NCI-H510A treated with DMSO at 0.1 percent for 48 hours (cell line): ENCODE measurements around the gene TMEM156.

Experiments
- DNase-seq: peaks from one replicate; lab custom pipeline; 2025; lab: John Stamatoyannopoulos, UW

The TMEM156 gene, protein sequence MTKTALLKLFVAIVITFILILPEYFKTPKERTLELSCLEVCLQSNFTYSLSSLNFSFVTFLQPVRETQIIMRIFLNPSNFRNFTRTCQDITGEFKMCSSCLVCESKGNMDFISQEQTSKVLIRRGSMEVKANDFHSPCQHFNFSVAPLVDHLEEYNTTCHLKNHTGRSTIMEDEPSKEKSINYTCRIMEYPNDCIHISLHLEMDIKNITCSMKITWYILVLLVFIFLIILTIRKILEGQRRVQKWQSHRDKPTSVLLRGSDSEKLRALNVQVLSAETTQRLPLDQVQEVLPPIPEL

DNA sequence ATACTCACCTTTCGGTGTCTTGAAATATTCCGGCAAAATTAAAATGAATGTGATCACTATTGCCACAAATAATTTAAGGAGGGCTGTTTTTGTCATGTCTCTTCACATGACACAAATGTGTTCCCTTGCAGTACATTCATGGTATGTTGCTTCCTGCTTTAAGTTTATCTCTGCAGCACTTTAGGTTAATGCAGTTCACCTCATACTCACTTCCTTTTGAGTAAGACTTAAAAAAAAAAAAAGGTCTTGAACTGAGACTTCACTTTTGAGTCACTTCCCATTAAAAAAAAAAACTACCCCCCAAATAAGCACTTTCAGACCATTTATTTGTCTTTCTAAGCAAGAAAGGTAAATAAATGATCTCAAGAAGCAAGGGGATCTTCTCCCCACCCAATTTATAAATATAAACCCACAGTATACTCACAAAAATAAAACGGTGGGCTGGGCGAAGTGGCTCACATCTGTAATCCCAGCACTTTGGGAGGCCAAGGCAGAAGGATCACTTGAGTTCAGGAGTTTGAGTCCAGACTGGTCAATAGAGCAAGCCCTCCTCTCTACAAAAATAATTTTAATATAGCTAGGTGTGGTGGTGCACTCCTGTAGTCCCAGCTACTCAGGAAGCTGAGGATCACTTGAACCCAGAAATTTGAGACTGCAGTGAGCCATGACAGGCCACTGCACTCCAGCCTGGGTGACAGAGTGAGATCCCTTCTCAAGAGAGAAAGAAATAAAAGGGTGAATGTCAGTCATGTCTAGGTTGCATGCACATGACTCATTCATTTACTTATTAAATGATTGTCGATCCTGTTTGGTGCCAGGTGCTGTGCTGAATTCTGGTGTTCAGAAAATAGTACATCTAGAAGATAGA lies at the start of gene TMEM156:
Gene TMEM156 (minus strand): TSS at position 192 of the 868 bp plus-strand sequence. CDS start 96 bp downstream, at position 96.
- DNase-seq, result peak; percentile 23

DNA sequence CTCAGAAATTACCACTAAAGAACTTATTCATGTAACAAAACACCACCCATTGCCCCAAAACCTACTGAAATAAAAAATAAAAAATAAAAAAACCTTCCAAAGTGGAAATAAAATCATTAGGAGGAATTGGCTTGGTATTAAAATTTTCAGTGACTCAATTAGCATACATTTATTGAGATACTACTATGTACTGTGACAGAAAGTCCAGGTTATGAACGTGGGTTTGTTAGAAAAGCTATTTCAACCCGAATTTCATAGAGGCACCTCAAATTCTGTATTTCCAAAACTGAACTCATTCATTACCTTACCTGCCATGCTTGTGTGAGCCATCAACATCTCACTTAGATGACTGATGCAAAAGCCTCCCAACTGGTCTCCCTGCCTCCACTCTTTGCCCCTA lies 46.6 kb upstream of the TMEM156 start:
- DNase-seq, result no peak

DNA sequence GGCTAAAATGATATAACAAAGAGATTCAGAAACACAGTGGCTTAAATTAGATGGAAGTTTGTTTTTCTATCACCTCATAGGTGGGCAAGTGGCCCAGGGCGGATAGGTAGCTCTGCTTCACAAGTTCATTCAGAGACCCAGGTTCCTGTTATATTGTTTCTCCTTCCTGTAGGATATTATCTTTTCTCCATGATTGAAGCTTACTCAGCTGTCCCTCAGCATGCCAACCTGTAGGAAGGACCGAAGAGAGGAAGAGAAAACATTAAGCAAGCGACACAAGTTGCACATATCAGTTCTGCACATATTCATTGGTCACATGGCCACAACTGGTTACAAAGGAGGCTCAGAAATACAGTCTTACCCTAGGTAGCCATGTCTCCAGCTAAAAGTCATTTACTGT lies 36.7 kb upstream of the TMEM156 start:
- no peak for DNase-seq

DNA sequence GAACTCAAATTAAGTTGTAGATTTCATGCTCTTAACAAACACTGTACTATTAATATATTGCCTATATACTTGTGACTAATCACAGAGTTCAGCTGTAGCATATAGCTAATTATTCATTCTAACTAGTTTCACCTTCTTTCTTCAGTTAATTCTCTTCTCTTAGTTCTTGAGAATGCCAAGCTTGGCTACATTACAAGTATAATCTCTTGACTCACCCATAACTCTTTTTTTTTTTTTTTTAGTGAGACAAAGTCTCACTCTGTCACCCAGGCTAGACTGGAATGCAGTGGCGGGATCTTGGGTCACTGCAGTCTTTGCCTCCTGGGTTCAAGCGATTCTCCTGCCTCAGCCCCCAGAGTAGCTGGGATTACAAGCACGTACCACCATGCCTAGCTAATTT lies 35.2 kb upstream of the TMEM156 start:
- DNase-seq, result no peak

DNA sequence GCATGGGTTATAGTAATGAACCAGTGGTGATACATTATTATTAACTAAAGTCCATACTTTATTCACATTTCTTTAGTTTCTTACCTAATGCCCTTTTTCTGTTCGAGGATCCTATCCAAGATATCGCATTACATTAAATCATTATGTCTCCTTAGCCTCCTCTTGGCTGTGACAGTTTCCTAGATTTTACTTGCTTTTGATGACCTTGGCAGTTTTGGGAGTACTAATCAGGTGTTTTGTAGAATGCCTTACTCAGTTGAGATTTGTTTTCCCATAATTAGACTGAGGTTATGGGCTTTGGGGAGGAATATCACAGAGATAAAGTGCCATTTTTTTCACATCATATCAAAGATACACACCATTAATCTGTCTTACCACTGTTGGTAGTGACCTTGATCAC lies 34.8 kb upstream of the TMEM156 start:
- no peak for DNase-seq

DNA sequence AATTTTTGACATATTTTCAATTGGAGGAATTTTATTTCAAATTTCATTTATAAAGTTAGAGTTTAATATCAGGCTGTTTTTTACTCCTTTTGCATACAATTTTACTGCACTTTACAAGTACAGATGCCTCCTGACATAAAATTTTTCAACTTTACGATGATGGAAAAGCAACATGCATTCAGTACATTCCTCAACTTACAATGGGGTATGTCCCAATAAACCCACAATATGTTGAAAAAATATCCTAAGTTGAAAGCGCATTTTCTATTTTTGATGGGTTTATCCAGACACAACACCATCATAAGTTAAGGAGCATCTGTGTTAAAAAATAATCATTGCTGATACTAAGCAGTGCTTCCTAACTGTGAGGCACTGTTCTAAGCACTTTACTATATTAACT lies 34.2 kb upstream of the TMEM156 start:
- no peak for DNase-seq

DNA sequence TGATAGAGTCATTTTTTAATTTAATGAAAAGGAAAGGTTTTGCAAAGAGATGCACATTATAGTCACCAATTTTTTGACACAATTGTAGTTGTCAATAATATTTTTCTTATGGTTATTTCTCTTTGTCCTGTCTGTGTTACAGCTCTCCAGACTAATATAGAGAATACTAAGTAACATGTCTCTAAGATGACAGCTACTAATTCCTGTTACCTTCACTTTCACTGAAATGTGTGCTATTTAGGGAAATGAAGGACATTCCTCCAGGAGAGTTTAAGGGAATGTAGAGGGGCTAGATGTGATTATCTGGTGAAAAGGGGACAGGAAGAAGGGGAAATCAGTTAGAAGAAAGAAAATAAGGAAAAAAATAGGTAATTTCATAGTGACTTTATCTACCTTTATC lies 31.2 kb upstream of the TMEM156 start:
- no peak for DNase-seq

DNA sequence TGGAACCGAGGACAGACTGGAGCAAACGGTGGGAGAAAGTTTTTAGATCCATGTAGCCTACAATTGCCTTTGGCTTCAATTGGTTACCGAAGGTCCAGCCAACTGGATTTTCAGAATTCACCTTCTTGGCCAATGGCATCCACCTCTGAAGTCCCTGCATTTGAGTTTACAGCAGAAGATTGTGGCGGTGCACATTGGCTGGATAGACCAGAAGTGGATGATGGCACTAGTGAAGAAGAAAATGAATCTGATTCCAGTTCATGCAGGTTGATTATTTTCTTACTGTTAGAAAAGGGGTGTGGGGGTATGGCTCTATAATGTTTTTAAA lies 30.5 kb upstream of the TMEM156 start:
- no peak for DNase-seq

DNA sequence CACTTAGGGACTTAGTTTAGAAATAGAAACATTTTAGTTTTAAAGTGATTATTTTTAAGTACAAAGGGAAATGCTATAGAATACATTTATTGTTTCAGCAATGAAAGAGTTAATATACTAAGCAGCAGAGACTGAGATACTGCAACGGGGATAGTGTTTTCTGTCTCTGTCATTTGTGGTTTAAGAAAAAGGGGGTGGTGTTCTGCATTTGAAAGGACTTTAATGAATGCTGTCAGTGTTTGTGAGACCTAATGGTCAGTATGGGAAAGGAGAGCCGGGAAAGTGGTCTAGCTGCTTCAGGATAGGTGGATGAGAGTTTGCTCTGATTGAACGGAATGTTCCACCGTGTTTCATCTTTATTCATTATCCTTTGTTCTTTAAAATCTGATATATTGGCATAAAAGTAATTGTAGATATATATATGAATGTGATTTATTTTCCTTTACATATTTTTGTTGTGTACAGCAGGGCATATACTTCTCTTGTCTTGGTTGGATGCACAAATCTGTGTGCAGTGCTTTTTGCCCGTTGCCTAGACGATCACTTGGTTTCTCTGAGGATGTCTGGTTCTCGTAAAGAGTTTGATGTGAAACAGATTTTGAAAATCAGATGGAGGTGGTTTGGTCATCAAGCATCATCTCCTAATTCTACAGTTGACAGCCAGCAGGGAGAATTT lies 30.0 kb upstream of the TMEM156 start, which contains the start of gene KLHL5:
Gene KLHL5 (plus strand): TSS at position 139 of the 676 bp plus-strand sequence. CDS start 421 bp downstream, at position 560.
- no peak for DNase-seq

DNA sequence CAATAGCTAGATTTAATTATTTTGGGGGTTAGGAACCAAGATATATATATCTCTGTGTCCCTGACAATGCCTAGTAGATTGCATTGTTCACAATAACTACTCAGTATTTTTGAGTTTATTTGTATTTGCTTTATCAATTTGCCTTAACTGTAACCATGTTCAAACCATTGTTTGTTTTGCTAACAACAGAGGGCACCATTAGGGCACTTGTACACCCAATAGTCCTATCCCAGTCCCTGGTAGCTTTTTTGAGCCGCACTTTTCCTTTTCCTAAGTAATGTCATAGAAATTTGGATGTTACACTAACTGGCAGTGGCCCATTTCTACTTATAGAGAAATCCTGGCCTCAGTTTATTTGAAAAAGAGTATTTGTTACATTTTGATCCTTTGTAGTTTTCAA lies 29.2 kb upstream of the TMEM156 start:
- no peak for DNase-seq

DNA sequence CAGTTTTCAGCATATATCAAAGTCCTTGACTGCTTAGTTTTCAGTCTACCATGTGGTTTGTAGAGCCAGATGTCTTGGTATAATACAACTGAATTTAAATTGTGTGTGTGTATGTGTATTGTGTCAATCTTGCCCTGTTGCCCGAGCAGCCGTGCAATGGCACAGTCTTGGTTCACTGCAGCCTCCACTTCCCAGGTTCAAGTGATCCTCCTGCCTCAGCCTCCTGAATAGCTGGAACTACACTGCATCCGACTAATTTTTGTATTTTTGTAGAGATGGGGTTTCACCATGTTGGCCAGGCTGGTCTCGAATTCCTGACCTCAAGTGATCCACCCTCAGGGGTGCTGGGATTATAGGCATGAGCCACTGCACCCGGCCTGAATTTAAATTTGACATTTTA lies 23.8 kb upstream of the TMEM156 start:
- no peak for DNase-seq

DNA sequence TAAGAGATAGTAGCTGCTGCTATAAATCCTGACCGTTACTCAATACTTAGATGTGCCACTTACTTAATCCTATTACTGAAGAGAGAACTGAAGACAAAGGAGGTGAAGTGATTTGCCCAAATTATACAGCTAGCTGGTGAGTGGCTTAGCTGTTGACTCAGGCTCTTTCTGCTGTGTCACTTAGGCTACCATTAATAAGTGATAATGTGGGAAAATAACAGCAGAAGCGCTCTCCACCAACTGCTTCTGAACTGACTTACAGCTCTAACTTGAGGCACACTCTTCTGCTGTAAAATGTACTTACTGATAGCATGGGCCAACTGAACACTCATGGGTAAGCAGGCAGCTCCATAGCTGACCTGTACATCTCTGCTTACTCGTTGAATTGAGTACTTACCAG lies 22.3 kb upstream of the TMEM156 start:
- no peak for DNase-seq

DNA sequence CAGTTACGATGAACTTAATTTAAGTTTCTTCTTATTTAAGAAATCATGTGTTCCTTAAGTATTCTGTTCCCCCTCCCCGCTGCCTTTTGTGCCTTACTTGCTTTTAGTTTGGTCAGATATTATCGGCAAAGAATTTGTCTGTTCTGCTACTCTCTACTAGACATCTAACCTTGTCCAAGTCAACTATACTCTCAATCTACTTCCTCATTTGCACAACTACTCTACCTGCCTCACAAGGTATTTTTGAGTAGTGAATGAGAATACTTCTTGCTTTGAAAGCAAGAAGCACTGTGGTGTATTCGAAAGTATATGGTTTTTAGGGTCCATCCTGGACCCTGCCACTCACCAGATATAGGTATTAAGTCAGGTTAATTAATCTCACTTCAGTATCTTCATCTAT lies 21.8 kb upstream of the TMEM156 start:
- no peak for DNase-seq

DNA sequence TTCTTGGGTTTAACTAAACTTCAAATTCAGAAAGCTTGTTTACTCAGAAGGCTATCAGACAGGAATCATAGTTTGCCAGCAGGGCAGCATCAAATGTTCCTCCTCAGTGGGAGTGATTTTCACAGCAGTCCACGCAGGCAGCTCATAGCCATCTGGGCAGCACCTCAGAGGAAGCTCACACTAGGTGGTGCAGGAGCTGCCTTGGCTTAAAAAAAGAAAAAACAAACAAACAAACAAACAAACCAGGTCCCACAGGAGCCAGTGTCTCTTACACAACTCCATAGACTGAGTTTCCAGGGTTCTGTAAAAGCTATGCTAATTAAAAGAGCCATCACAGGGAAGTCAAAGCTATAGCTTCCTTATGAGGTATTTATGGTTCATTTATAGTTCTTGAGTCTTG lies 19.3 kb upstream of the TMEM156 start:
- DNase-seq, result no peak

DNA sequence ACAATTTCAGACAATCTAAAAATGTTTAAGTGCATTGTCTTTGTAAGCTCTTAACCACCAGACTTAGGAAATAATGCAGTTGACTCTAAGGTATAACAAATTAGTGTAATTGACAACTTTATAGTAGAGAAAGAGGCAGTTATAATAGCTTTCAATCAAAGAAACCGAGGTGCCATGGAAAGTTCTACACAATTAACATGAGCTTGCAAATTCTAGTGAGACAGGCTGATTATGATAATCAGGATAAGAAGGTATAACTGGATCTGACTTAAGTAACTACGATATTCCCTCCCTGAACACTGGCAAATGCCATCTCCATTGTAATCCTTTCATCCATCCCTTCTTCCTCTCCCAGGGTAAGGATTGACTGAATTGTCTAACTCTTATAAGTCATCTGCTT lies 18.4 kb upstream of the TMEM156 start:
- DNase-seq, result no peak

DNA sequence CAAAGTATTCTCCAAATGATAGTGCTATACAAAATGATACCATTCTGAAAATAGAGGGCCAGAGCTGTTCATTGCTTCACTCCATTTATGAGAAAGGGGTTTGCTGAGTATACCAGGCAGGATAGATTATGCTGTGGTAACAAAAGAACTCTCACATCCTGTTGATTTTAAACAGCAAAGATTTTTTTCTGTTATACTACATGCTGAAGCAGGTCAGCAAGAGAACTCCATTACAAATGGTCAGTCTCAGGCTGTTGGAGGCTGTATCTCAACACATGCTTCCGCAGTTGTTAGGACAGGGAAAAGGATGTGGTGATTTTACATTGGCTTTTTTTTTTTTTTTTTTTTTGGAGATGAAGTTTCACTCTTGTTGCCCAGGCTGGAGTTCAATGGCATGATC lies 16.1 kb upstream of the TMEM156 start:
- DNase-seq, result no peak

DNA sequence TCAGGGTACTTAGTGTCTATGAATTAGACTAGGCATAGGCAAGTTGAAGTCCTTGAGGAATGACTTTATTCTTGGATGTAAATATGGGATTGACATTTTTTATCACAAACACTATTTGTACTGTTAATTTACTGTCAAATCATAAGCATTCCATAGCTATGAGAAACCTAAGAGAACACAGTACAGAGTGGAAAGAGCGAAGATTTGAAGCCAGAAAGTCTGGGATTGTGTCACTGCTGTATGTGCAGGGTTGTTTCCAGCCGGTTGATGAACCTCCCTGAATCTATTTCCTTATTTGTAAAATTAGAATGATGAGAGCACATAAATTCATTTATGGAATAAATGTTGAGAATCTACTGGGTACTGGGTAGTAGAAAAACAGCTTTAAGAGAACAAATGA lies 15.5 kb upstream of the TMEM156 start:
- no peak for DNase-seq

DNA sequence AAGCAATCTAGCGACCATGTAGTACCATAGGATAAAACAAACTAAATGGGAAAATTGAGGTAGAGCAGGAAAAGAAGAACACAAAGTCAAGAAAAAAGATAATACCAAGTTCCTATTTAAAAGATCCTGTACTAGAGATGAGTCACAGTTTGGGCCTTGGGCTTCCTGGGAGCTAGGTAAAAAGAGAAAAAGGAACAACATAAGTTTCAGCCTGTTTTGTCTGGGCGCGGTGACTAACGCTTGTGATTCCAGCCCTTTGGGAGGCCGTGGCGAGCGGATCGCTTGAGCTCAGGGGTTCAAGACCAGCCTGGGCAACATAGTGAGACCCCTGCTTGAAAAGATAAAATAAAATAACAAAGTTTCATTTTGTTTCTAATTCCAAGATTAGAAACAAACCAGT lies 14.0 kb upstream of the TMEM156 start:
- no peak for DNase-seq

DNA sequence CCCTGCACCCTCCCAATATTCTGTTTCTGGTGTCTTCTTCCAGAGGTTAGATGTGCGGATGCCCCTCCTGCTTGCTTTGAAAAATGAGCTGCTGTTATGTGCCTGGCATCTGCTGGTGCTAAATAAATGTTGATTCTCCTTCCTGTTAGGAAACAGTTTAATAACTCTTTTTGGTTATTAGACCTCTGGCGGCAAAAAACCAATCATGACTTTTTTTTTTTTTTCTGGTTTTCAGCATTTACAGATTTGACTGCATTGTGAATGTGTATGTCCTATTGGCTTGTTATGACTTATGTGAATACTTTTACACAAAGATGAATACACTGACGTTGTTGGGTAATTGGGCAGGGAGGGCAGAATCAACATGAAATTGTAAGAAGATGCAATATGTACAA lies 13.6 kb upstream of the TMEM156 start:
- DNase-seq, result no peak

DNA sequence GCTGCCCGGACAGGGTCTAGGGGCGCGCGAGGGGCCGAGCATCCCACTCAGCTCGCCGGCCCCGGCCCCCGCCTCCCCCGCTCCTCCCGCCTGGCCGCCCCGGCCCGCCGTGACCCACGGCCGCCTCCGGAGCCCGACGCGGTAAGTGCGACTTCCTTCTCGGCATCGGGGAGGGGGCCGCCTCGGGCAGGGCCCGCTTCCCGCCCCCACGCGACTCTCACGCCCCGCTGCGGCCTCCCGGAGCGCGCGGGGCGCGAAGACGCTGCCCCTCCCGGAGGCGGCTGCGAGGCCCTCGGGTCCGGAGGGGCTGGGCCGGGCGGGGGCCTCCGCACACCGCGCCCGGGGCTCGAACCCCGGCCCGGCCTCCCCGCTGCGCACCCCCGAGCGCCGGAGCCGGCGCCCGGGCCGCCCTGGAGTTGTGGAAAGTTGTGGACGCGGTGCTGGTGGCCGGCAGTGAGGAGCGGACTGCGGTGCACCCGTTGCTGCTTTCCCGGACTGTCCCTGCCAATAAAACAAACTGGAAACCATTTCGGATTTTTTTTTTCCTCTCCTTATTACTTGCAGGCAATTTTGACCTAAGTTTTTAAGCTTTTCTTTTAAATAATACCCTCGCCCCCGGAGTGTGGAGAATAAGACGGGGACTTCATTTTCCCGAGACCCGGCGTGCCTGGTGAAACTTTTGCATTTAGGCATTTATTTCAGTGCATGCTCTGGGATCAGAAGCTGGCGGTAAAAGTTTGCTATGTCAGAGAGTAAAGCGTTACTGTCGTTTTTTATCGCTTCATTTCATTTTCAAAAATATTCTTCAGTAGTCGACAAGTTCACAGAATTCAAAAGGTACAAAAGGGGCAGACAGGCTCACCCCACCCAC lies 13.0 kb upstream of the TMEM156 start:
- DNase-seq, result no peak

DNA sequence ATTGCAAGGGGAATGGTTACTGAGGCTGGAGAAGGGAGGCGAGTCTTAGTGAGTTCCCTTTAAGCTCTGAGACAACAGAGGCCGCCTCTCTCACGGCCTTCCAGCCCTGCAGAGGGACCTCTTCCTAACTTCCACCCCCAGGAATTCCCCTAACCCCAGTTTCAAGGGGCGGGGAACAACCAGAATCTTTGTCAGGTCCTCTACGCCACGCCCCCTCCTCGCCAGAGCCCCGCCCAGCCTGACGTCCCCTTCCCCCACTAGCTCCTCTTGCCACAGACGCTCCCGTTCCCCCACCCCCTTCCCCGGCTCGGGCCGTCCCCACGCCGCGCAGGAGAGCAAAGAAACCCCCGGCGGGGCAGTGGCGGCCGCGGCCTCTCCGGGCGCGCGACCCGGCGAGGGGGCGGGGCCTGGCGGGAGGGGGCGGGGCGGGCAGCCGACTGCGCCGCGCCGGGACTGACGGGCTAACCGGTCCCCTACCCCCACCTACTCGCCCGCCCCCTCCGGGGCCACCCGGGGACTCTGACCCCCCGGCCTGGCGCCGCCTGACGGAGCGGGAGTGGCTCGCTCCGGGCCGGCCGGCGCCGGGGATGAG lies 12.3 kb upstream of the TMEM156 start:
- DNase-seq, result peak; percentile 49
